Neural progenitor cell (in vitro differentiated cells): ENCODE results near the gene CRYGS.

Experiments used
- EZH2 ChIP-seq: fragments of 200-600 bp; sonication (generic); IDR thresholded peaks from 2 replicates; pipeline ENCODE4 v1.6.1; 2017; ENCODE audit warnings: antibody characterized with exemption, mild to moderate bottlenecking, moderate library complexity
- TF ChIP-seq, protein P1 (sequence below): fragments of 200-600 bp; sonication (generic); IDR thresholded peaks from 2 replicates; pipeline ENCODE4 v1.5.1; 2017; ENCODE audit warnings: antibody characterized with exemption, mild to moderate bottlenecking

DNA sequence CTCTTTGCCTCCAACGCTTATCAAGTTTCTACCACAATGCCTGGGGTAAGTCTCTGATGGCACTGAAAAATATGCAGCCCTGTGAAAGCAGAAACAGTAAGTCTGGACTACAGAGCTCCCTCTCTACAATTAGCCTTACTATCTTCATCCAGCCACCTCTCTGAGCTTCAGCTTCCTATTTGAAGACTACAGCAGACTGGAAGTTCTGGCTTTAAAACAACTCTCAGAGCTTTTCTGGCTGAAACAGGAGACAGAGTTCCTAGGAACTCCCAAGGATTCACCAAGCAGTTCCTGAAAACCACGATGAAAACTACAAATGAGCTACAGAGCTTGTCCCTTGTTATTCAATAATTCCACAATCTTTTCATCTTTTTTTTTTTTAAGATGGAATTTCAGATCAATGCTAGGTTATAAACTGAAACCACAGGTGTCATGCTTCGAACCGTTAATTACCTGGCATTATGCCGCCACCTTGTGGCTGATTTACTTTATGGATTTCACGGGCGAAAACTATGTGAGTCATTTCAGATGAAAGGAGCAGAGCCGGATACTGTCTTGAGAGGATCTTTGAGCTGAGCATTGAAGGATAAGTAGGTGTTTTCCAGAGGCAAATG is 3.9 kb downstream of the CRYGS start:
- TF ChIP-seq, protein P1, sequence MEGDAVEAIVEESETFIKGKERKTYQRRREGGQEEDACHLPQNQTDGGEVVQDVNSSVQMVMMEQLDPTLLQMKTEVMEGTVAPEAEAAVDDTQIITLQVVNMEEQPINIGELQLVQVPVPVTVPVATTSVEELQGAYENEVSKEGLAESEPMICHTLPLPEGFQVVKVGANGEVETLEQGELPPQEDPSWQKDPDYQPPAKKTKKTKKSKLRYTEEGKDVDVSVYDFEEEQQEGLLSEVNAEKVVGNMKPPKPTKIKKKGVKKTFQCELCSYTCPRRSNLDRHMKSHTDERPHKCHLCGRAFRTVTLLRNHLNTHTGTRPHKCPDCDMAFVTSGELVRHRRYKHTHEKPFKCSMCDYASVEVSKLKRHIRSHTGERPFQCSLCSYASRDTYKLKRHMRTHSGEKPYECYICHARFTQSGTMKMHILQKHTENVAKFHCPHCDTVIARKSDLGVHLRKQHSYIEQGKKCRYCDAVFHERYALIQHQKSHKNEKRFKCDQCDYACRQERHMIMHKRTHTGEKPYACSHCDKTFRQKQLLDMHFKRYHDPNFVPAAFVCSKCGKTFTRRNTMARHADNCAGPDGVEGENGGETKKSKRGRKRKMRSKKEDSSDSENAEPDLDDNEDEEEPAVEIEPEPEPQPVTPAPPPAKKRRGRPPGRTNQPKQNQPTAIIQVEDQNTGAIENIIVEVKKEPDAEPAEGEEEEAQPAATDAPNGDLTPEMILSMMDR = peak; percentile 96
- no peak for TF ChIP-seq EZH2
